RWPE1 (cell line): Measurements from ENCODE around the gene CUX1.
A peak's percentile ranks its signal among the peaks of the same experiment; 100 is the strongest.

ENCODE experiments used
- CTCF ChIA-PET: fragments of 350-600 bp; sonication (Branson Sonifier 250); formaldehyde crosslinking; extraction: SDS; loops from one replicate; lab custom pipeline; 2021; lab: Yijun Ruan, JAX
- POLR2A ChIA-PET: fragments of 400-600 bp; formaldehyde crosslinking; extraction: SDS; loops from one replicate; lab custom pipeline; 2020; ENCODE audit warnings: antibody characterized with exemption; ENCODE audit not compliant: low non-redundant PET; lab: Yijun Ruan, JAX
- DNase-seq: peaks from one replicate; pipeline ENCODE4 v3.0.0; 2012; ENCODE audit warnings: low spot score
- H3K27ac ChIP-seq: fragments of 450-650 bp; 2 replicates; pipeline ENCODE4 v1.5.1; 2017
- TF ChIP-seq, protein P1 (sequence below): fragments of 450-650 bp; conservative IDR thresholded peaks from 2 replicates; pipeline ENCODE4 v1.5.1; 2017; ENCODE audit warnings: low read depth, mild to moderate bottlenecking

Gene CUX1

DNA sequence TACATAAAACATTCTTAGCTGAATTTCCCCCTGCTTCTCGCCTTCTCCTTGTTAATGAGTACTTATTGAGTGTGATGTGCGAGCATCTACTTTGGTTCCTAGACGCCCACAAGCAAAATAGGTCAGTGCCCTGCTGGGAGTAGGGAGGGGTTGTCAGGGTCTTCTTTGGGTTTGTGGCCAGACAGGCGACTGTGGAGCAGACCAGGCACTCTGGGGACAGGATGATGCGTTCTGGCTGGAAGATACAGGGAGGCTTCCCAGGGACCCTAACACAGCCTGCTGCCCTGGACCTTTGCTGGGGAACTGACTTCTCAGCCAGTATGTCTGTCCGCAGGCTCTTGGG lies 227.2 kb downstream of the CUX1 start:
- CTCF ChIA-PET, result no interaction called here
- no peak for DNase-seq
- TF ChIP-seq, protein P1, sequence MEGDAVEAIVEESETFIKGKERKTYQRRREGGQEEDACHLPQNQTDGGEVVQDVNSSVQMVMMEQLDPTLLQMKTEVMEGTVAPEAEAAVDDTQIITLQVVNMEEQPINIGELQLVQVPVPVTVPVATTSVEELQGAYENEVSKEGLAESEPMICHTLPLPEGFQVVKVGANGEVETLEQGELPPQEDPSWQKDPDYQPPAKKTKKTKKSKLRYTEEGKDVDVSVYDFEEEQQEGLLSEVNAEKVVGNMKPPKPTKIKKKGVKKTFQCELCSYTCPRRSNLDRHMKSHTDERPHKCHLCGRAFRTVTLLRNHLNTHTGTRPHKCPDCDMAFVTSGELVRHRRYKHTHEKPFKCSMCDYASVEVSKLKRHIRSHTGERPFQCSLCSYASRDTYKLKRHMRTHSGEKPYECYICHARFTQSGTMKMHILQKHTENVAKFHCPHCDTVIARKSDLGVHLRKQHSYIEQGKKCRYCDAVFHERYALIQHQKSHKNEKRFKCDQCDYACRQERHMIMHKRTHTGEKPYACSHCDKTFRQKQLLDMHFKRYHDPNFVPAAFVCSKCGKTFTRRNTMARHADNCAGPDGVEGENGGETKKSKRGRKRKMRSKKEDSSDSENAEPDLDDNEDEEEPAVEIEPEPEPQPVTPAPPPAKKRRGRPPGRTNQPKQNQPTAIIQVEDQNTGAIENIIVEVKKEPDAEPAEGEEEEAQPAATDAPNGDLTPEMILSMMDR, result no peak
- peak overlapping the region; percentile 24 for H3K27ac ChIP-seq
- POLR2A ChIA-PET, result no interaction called here

- DNase-seq, result no peak
These were observed 227.7 kb downstream of the CUX1 start for GRCh38 chr7:102044984-102045673.

GRCh38 chr7:102045681-102046372 lies 228.4 kb downstream of the CUX1 start:
- DNase-seq, result no peak
- ChIA-PET CTCF (no interaction called here), POLR2A (interaction anchor here (0.6 kb wide), 1 partner anchor 25 kb away, joined by 3 read pairs; no protein-coding TSS in a partner anchor)
- TF ChIP-seq, protein P1, result no peak
- H3K27ac ChIP-seq, result no peak overlapping the region

More at GRCh38 chr7:102044984-102045673, 227.7 kb downstream of the CUX1 start:
- ChIA-PET CTCF (no interaction called here), POLR2A (interaction anchor here (0.6 kb wide), 1 partner anchor 24 kb away, joined by 3 read pairs; no protein-coding TSS in a partner anchor)
- TF ChIP-seq, protein P1, result no peak
- H3K27ac ChIP-seq, result peak overlapping the region; percentile 24

DNA sequence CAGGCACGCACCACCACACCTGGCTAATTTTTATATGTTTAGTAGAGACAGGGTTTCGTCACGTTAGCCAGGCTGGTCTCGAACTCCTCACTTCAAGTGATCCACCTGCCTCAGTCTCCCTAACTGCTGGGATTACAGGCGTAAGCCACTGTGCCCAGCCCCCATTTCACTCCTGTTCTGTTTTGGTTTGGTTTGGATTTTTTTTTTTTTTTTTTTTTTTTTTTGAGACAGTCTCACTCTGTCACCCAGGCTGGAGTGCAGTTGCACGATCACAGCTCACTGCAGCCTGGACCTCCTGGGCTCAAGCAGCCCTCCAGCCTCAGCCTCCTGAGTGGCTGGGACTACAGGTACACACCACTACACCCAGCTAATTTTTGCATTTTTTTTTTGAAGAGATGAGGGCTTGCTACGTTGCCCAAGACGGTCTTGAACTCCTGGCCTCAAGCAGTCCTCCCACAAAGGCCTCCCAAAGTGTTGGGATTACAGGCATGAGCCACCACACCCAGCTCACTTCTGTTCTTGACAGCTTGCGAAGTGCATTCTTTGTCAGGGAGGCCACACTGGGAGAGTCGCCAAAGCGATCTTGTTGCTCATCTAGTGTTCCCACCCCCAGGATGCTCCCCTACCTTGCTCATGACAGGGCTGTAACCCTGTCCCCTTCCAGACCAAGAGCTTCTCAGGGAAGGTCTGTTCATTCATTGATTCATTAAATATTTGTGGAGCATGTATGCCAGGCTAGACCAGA lies 229.1 kb downstream of the CUX1 start:
- no peak for DNase-seq
- POLR2A ChIA-PET, result no interaction called here
- CTCF ChIA-PET, result no interaction called here
- TF ChIP-seq, protein P1, result no peak
- H3K27ac ChIP-seq, result no peak overlapping the region

DNA sequence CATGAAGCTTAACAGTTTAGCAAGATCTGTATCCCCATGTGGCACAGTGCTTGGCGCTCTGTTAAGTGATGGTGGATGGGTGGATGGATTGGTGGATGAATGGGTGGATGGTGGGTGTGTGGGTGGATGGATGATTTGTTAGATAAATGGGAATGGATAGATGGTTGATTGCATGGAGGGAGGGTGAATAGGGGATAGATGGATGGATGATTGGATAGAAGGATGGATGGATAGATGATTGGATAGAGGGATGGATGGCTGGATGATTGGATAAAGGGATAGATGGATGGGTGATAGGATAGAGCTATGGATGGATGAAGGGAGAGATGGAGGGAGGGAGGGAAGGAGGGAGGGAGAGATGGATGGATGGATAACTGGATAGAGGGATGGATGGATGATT lies 229.7 kb downstream of the CUX1 start:
- TF ChIP-seq, protein P1, result no peak
- no peak overlapping the region for H3K27ac ChIP-seq
- POLR2A ChIA-PET, result no interaction called here
- DNase-seq, result no peak
- CTCF ChIA-PET, result no interaction called here

- ChIA-PET POLR2A (no interaction called here), CTCF (no interaction called here)
- no peak overlapping the region; the same call in 1 of the 2 replicates for H3K27ac ChIP-seq
- no peak for DNase-seq
- TF ChIP-seq, protein P1, result no peak
These were observed 232.3 kb downstream of the CUX1 start for GRCh38 chr7:102049765-102050164.
